ENCODE data around the gene SGTB. TPM values are rescaled to one million over a fixed set of nuclear protein-coding genes. Genes with fewer than 3 reads are reported as not detected.

Gene SGTB
- polyA plus RNA-seq, 1 donor (not counting 4 experiments of a cell fraction or from before 2014, with no cell fraction given) = 10.4 TPM

- H3K27ac ChIP-seq (ENCODE audit: control insufficient read depth, insufficient read depth, low read length) = peak overlapping the region; percentile 86
- DNase-seq (ENCODE audit: low read depth, low spot score) (no peak), FAIRE-seq (no peak)
- H3K9ac ChIP-seq (ENCODE audit: control insufficient read depth, extremely low read depth, insufficient read depth, low read length) = peak overlapping the region; percentile 97
- dilution Hi-C loops (cut with MboI; ENCODE audit: extremely low pct_ligation_motif_present, low sequenced_read_pairs) = no loop called here
- H3K9me1 ChIP-seq (ENCODE audit: control insufficient read depth, extremely low read depth, insufficient read depth, low read length) = no peaks in the 10 kb centered on the region
- H4K20me1 ChIP-seq (ENCODE audit: control insufficient read depth, extremely low read depth, insufficient read depth, low read length) = peaks cover 2% of the 10 kb centered on the region
- H3K4me3 ChIP-seq (ENCODE audit: control insufficient read depth in 2 of 3, extremely low read depth in 1 of 3, insufficient read depth in 2 of 3, low read depth in 1 of 3, low read length in 3 of 3) = peak overlapping the region; percentile 66 to 99 (median 98)
- H3K27me3 ChIP-seq (ENCODE audit: control insufficient read depth, extremely low read depth, insufficient read depth, low read length) = no peaks in the 10 kb centered on the region
- peak overlapping the region; percentile 34 for H2AFZ ChIP-seq (ENCODE audit: control insufficient read depth, low read length)
- TF ChIP-seq CTCF (optimal IDR thresholded peaks at IDR 0.05 in 1 of 3, IDR thresholded peaks at IDR 0.05 in 1 of 3, conservative IDR thresholded peaks at IDR 0.05 in 1 of 3; ENCODE audit: extremely low read depth in 1 of 3, insufficient read depth in 2 of 3, low read length in 3 of 3) = no peak
- no peak for TF ChIP-seq EZH2 (IDR thresholded peaks at IDR 0.05; ENCODE audit: low read length)
- H3K79me2 ChIP-seq (ENCODE audit: control insufficient read depth, insufficient read depth, low read length) = peaks cover 71% of the 10 kb centered on the region
- H3K36me3 ChIP-seq (ENCODE audit: control insufficient read depth in 2 of 2, extremely low read depth in 1 of 2, insufficient read depth in 2 of 2, low read length in 2 of 2) = peaks cover 0 to 6% of the 10 kb centered on the region in 2 experiments
- H3K9me3 ChIP-seq (ENCODE audit: control insufficient read depth, low read depth, low read length) = no peaks in the 10 kb centered on the region
- H3K4me2 ChIP-seq (ENCODE audit: control insufficient read depth, extremely low read depth, insufficient read depth, low read depth, low read length) = peak overlapping the region; percentile 99
- H3K4me1 ChIP-seq (ENCODE audit: control insufficient read depth, extremely low read depth, insufficient read depth, low read length) = peaks cover 17% of the 10 kb centered on the region
Measured at GRCh38 chr5:65625743-65626142, 96.2 kb downstream of the SGTB start.

GRCh38 chr5:65624571-65625555 lies 97.0 kb downstream of the SGTB start, which contains the start of the genes SHLD3 and TRAPPC13:
Gene SHLD3, plus strand, starts transcription at chr5:65625027. Its CDS starts 4,561 bp downstream, at chr5:65629588.
Gene TRAPPC13, plus strand, starts transcription at chr5:65625027. Its CDS starts 34 bp downstream, at chr5:65625061.
- FAIRE-seq (peak; percentile 84), DNase-seq (ENCODE audit: low read depth, low spot score) (peak; percentile 46)
- Histone ChIP-seq H3K4me1 (ENCODE audit: control insufficient read depth, extremely low read depth, insufficient read depth, low read length) (peaks cover 17% of the 10 kb centered on the region), H3K4me2 (ENCODE audit: control insufficient read depth, extremely low read depth, insufficient read depth, low read depth, low read length) (peak within 1 kb of the TSS; percentile 99), H3K9me1 (ENCODE audit: control insufficient read depth, extremely low read depth, insufficient read depth, low read length) (no peaks in the 10 kb centered on the region), H3K27ac (ENCODE audit: control insufficient read depth, insufficient read depth, low read length) (peak within 1 kb of the TSS; percentile 86), H3K4me3 (ENCODE audit: control insufficient read depth in 2 of 3, extremely low read depth in 1 of 3, insufficient read depth in 2 of 3, low read depth in 1 of 3, low read length in 3 of 3) (peak within 1 kb of the TSS; percentile 66 to 99 (median 98)), H3K36me3 (ENCODE audit: control insufficient read depth in 2 of 2, extremely low read depth in 1 of 2, insufficient read depth in 2 of 2, low read length in 2 of 2) (peaks cover 0 to 6% of the 10 kb centered on the region in 2 experiments), H3K27me3 (ENCODE audit: control insufficient read depth, extremely low read depth, insufficient read depth, low read length) (no peaks in the 10 kb centered on the region), H2AFZ (ENCODE audit: control insufficient read depth, low read length) (peak within 1 kb of the TSS; percentile 100), H4K20me1 (ENCODE audit: control insufficient read depth, extremely low read depth, insufficient read depth, low read length) (peaks cover 2% of the 10 kb centered on the region), H3K79me2 (ENCODE audit: control insufficient read depth, insufficient read depth, low read length) (peaks cover 78% of the 10 kb centered on the region), H3K9me3 (ENCODE audit: control insufficient read depth, low read depth, low read length) (no peaks in the 10 kb centered on the region), H3K9ac (ENCODE audit: control insufficient read depth, extremely low read depth, insufficient read depth, low read length) (peak within 1 kb of the TSS; percentile 97)
- dilution Hi-C loops (cut with MboI; ENCODE audit: extremely low pct_ligation_motif_present, low sequenced_read_pairs) = no loop called here
- no peak for TF ChIP-seq EZH2 (IDR thresholded peaks at IDR 0.05; ENCODE audit: low read length)
- no peak for TF ChIP-seq CTCF (optimal IDR thresholded peaks at IDR 0.05 in 1 of 3, IDR thresholded peaks at IDR 0.05 in 1 of 3, conservative IDR thresholded peaks at IDR 0.05 in 1 of 3; ENCODE audit: extremely low read depth in 1 of 3, insufficient read depth in 2 of 3, low read length in 3 of 3)

Data from keratinocyte (primary cell).